Measurements from ENCODE around the gene ZBTB46.

ZBTB46 gene

GRCh38 chr20:63819224-63819921, 11.7 kb downstream of the ZBTB46 start:
- TF ChIP-seq CTCF (IDR thresholded peaks at IDR 0.05; ENCODE audit: unreplicated experiment in 3 of 3) = peak in 2 of 3 experiments; percentile 25
- Mint-ChIP-seq H3K27ac (peak overlapping the region; percentile 65 to 77 (median 76)), H3K36me3 (ENCODE audit: low read depth) (peaks cover 25% of the 10 kb centered on the region), H3K4me1 (peaks cover 25% of the 10 kb centered on the region), H3K4me3 (no peak overlapping the region), H3K27me3 (ENCODE audit: low read depth) (peaks cover 8% of the 10 kb centered on the region), H3K9me3 (no peaks in the 10 kb centered on the region)

GRCh38 chr20:63815615-63816253, 15.3 kb downstream of the ZBTB46 start:
- Mint-ChIP-seq H3K4me1 (peaks cover 12% of the 10 kb centered on the region), H3K9me3 (no peaks in the 10 kb centered on the region), H3K27me3 (ENCODE audit: low read depth) (peaks cover 3% of the 10 kb centered on the region), H3K4me3 (no peak overlapping the region), H3K27ac (no peak overlapping the region), H3K36me3 (ENCODE audit: low read depth) (peaks cover 9% of the 10 kb centered on the region)
- TF ChIP-seq CTCF (IDR thresholded peaks at IDR 0.05; ENCODE audit: unreplicated experiment in 3 of 3) = no peak

GRCh38 chr20:63814891-63815614, 16.0 kb downstream of the ZBTB46 start:
- no peak for TF ChIP-seq CTCF (IDR thresholded peaks at IDR 0.05; ENCODE audit: unreplicated experiment in 3 of 3)
- H3K27me3 Mint-ChIP-seq (ENCODE audit: low read depth) = peaks cover 3% of the 10 kb centered on the region
- H3K9me3 Mint-ChIP-seq = no peaks in the 10 kb centered on the region
- peak overlapping the region in 1 of 3 experiments; percentile 33 for H3K27ac Mint-ChIP-seq
- no peak overlapping the region for H3K4me3 Mint-ChIP-seq
- H3K36me3 Mint-ChIP-seq (ENCODE audit: low read depth) = peaks cover 9% of the 10 kb centered on the region
- H3K4me1 Mint-ChIP-seq = peaks cover 12% of the 10 kb centered on the region

- Mint-ChIP-seq H3K36me3 (ENCODE audit: low read depth) (peaks cover 9% of the 10 kb centered on the region), H3K4me1 (peaks cover 3% of the 10 kb centered on the region), H3K4me3 (no peak overlapping the region), H3K27ac (no peak overlapping the region), H3K27me3 (ENCODE audit: low read depth) (peaks cover 3% of the 10 kb centered on the region), H3K9me3 (no peaks in the 10 kb centered on the region)
- TF ChIP-seq CTCF (IDR thresholded peaks at IDR 0.05; ENCODE audit: unreplicated experiment in 3 of 3) = no peak
Observed at GRCh38 chr20:63811491-63811875, 19.6 kb downstream of the ZBTB46 start.

- H3K4me3 Mint-ChIP-seq = no peak overlapping the region
- H3K36me3 Mint-ChIP-seq (ENCODE audit: low read depth) = peaks cover 9% of the 10 kb centered on the region
- peak overlapping the region in 1 of 3 experiments; percentile 30 for H3K27ac Mint-ChIP-seq
- TF ChIP-seq CTCF (IDR thresholded peaks at IDR 0.05; ENCODE audit: unreplicated experiment in 3 of 3) = no peak
- no peaks in the 10 kb centered on the region for H3K27me3 Mint-ChIP-seq (ENCODE audit: low read depth)
- H3K9me3 Mint-ChIP-seq = no peaks in the 10 kb centered on the region
- H3K4me1 Mint-ChIP-seq = no peaks in the 10 kb centered on the region
Observed at GRCh38 chr20:63810730-63811490, 20.2 kb downstream of the ZBTB46 start.

All from nephron (organoid).